ENCODE measurements around the gene FAM222B.

- TF ChIP-seq, protein P1, sequence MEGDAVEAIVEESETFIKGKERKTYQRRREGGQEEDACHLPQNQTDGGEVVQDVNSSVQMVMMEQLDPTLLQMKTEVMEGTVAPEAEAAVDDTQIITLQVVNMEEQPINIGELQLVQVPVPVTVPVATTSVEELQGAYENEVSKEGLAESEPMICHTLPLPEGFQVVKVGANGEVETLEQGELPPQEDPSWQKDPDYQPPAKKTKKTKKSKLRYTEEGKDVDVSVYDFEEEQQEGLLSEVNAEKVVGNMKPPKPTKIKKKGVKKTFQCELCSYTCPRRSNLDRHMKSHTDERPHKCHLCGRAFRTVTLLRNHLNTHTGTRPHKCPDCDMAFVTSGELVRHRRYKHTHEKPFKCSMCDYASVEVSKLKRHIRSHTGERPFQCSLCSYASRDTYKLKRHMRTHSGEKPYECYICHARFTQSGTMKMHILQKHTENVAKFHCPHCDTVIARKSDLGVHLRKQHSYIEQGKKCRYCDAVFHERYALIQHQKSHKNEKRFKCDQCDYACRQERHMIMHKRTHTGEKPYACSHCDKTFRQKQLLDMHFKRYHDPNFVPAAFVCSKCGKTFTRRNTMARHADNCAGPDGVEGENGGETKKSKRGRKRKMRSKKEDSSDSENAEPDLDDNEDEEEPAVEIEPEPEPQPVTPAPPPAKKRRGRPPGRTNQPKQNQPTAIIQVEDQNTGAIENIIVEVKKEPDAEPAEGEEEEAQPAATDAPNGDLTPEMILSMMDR (IDR thresholded peaks at IDR 0.05; ENCODE audit: low read depth, low read length, poor library complexity, severe bottlenecking) = no peak
- TF ChIP-seq EZH2phosphoT487 (IDR thresholded peaks at IDR 0.05; ENCODE audit: borderline replicate concordance, low read length) = no peak
Measured at GRCh38 chr17:28741358-28742349, 100.9 kb downstream of the FAM222B start.

All from DOHH2 (cell line).